K562 (cell line): Measurements from ENCODE around the gene TMEM132E. TPM values are rescaled to one million over a fixed set of nuclear protein-coding genes. Genes with fewer than 3 reads are reported as not detected.

Experiments
- ATAC-seq: fragments of 200-7000 bp; cut with Tn5 transposase; 3 replicates; pipeline ENCODE4 v1.9.1; 2020; ENCODE audit warnings: moderate library complexity
- BruUV-seq: library from RNA; stranded (reverse); fragments of 400-500 nt; replicated peaks from 2 replicates; lab custom pipeline; 2021; lab: Mats Ljungman, UMichigan
- CTCF ChIA-PET: fragments of 300-600 bp; formaldehyde crosslinking; extraction: SDS; loops from one replicate; lab custom pipeline; 2021; ENCODE audit warnings: low intra/inter-chr PET ratio; lab: Yijun Ruan, JAX
- POLR2A ChIA-PET: fragments of 300-600, 350-650 bp; sonication (Branson Sonifier 250); formaldehyde crosslinking; extraction: SDS; loops from one replicate; lab custom pipeline; 2021; ENCODE audit warnings: antibody characterized with exemption, inconsistent platforms; lab: Yijun Ruan, JAX
- DNase-seq, 4 experiments: peaks; one replicate each; pipeline versions ENCODE4 v3.0.0 to v3.0.0-alpha.2; 2011 to 2018; ENCODE audit warnings: low spot score in 3 of 4, mixed read lengths in 3 of 4; ENCODE audit errors: extremely low read depth in 1 of 4
- FAIRE-seq: peaks from 2 replicates; lab custom pipeline; 2011; peaks lifted over from hg19 to GRCh38; lab: Jason Lieb, UNC
- H2AFZ ChIP-seq: 2 replicates; pipeline ENCODE4 v1.6.0; 2011; ENCODE audit warnings: low read depth, low read length, control low read depth, inconsistent platforms
- H3K27ac ChIP-seq: fragments of 200-600 bp; 3 replicates; pipeline ENCODE4 v1.8.0; 2011; ENCODE audit warnings: low read depth, mild to moderate bottlenecking, control low read depth, inconsistent platforms, low read length, moderate library complexity, mixed read lengths; ENCODE audit errors: extremely low read depth
- H3K27me3 ChIP-seq, 2 experiments: fragments of 300-600 bp in 1 of 2; 2 replicates in 1 of 2; 3 replicates in 1 of 2; pipeline versions ENCODE4 v1.6.0 to v1.8.0; 2011; ENCODE audit warnings: inconsistent platforms in 2 of 2, low read length in 2 of 2, mild to moderate bottlenecking in 1 of 2, mixed read lengths in 1 of 2, moderate library complexity in 1 of 2; ENCODE audit not compliant: control insufficient read depth in 2 of 2, insufficient read depth in 2 of 2
- H3K36me3 ChIP-seq: fragments of 300-600 bp; 3 replicates; pipeline ENCODE4 v1.8.0; 2011; ENCODE audit warnings: mild to moderate bottlenecking, low read length, inconsistent platforms; ENCODE audit not compliant: control insufficient read depth, insufficient read depth
- H3K4me1 ChIP-seq, 2 experiments: fragments of 200-600 bp in 1 of 2; replicated peaks in 1 of 2; 2 replicates in 1 of 2; 3 replicates in 1 of 2; pipeline versions ENCODE4 v1.5.1 to v1.8.0; 2011; ENCODE audit warnings: inconsistent platforms in 2 of 2, low read length in 2 of 2, mild to moderate bottlenecking in 1 of 2, mixed read lengths in 1 of 2, moderate library complexity in 1 of 2; ENCODE audit not compliant: control insufficient read depth in 2 of 2, insufficient read depth in 2 of 2
- H3K4me2 ChIP-seq: 2 replicates; pipeline ENCODE4 v1.6.1; 2011; ENCODE audit warnings: low read length, control low read depth, inconsistent platforms, mixed read lengths; ENCODE audit not compliant: insufficient read depth
- H3K4me3 ChIP-seq: fragments of 200-600 bp; sonication (generic), shearing (Covaris generic); 2 replicates; pipeline ENCODE4 v1.5.1; 2016; ENCODE audit warnings: control low read depth, inconsistent platforms
- H3K79me2 ChIP-seq: fragments of 200-600 bp; 3 replicates; pipeline ENCODE4 v1.8.0; 2011; ENCODE audit warnings: low read length, inconsistent platforms; ENCODE audit not compliant: control insufficient read depth, insufficient read depth
- H3K9ac ChIP-seq, 2 experiments: 2 replicates each; pipeline versions ENCODE4 v1.6.0 to v1.6.1; 2011; ENCODE audit warnings: low read depth in 2 of 2, low read length in 2 of 2, control low read depth in 1 of 2, inconsistent platforms in 1 of 2, mild to moderate bottlenecking in 1 of 2, mixed read lengths in 1 of 2; ENCODE audit not compliant: insufficient read depth in 1 of 2
- H3K9me1 ChIP-seq: one replicate; pipeline ENCODE4 v1.6.0; 2011; ENCODE audit warnings: inconsistent platforms, mild to moderate bottlenecking, low read length, moderate library complexity; ENCODE audit not compliant: control insufficient read depth, insufficient read depth
- H3K9me3 ChIP-seq: replicated peaks from 2 replicates; pipeline ENCODE4 v1.5.1; 2011; ENCODE audit warnings: low read depth, low read length, inconsistent platforms; ENCODE audit not compliant: control insufficient read depth, insufficient read depth
- H4K20me1 ChIP-seq: replicated peaks from 2 replicates; pipeline ENCODE4 v1.6.1; 2011; ENCODE audit warnings: low read length, inconsistent platforms, mixed read lengths; ENCODE audit not compliant: control insufficient read depth, insufficient read depth
- BRD4 ChIP-seq: fragments of 200-600 bp; sonication (generic); IDR thresholded peaks from 2 replicates; pipeline ENCODE4 v1.6.1; 2017; ENCODE audit warnings: inconsistent platforms
- GATAD2B ChIP-seq: fragments of 450-650 bp; IDR thresholded peaks from 2 replicates; pipeline ENCODE4 v1.6.1; 2017; ENCODE audit warnings: mild to moderate bottlenecking, borderline replicate concordance
- HNRNPK ChIP-seq: fragments of 200-400 bp; formaldehyde crosslinking; IDR thresholded peaks from one replicate; pipeline ENCODE4 v1.6.1; 2018; ENCODE audit warnings: mild to moderate bottlenecking, low read depth, low read length; ENCODE audit not compliant: poor library complexity, severe bottlenecking
- KDM5B ChIP-seq: fragments of 200-600 bp; sonication (generic); IDR thresholded peaks from 2 replicates; pipeline ENCODE4 v1.6.1; 2012; ENCODE audit warnings: low read depth, mild to moderate bottlenecking, moderate library complexity, low read length, control low read depth, inconsistent platforms; ENCODE audit not compliant: insufficient replicate concordance
- ZNF121 ChIP-seq: sonication (generic); formaldehyde crosslinking; conservative IDR thresholded peaks from 2 replicates; pipeline ENCODE4 v1.8.0; 2022; ENCODE audit warnings: missing genetic modification reagents
- ZNF561 ChIP-seq: fragments of 450-650 bp; formaldehyde crosslinking; conservative IDR thresholded peaks from 2 replicates; pipeline ENCODE4 v1.4.0; 2020; ENCODE audit warnings: mild to moderate bottlenecking, moderate library complexity
- WGBS: fragments of 100-300 bp; shearing (Covaris generic); methylation state at CpG from one replicate; pipeline ENCODE4 v1.1.6; 2016; ENCODE audit warnings: low coverage, mixed read lengths; ENCODE audit not compliant: insufficient coverage; ENCODE audit errors: missing lambda C conversion rate; 5-methylcytosine and 5-hydroxymethylcytosine counted together
- in situ Hi-C: fragments of 300-500 bp; cut with MboI; formaldehyde crosslinking; loops from 4 replicates; pipeline ENCODE4 v1.15.0; 2018; ENCODE audit warnings: inconsistent platforms, mixed read lengths
- intact Hi-C: fragments of 100-400 bp; cut with micrococcal nuclease; formaldehyde crosslinking; loops from 2 replicates; pipeline ENCODE4 v1.14.2; 2022
- polyA plus RNA-seq, 8 experiments: library from polyadenylated mRNA; depleted of rRNA in 4 of 8; stranded (reverse) in 5 of 8; unstranded in 3 of 8; fragments of >200 nt; fragmentation: Nextera tagmentation in 2 of 8; fragmentation: Illumina TruSeq in 1 of 8; extraction: Ambion mirVana in 2 of 8; extraction: Trizol in 1 of 8; gene quantifications; 2 replicates each; pipeline versions ENCODE4 v1.2.1 to v1.2.3, GENCODE V29; 2011 to 2014; ENCODE audit warnings: inconsistent platforms in 1 of 8, missing spikeins in 1 of 8
- total RNA-seq, 7 experiments: library from RNA; depleted of rRNA in 6 of 7; stranded (reverse); fragments of >200 nt in 6 of 7; fragmentation: Illumina TruSeq in 2 of 7; extraction: Trizol in 2 of 7; gene quantifications; 2 replicates each; pipeline versions ENCODE4 v1.2.1 to v1.2.3, GENCODE V29; 2011 to 2021; ENCODE audit warnings: low replicate concordance in 1 of 7
- TF ChIP-seq, protein P1 (sequence below): fragments of 450-650 bp; IDR thresholded peaks from 2 replicates; pipeline ENCODE4 v1.6.1; 2016; ENCODE audit warnings: mild to moderate bottlenecking, moderate library complexity
- TF ChIP-seq, protein P2 (sequence below): fragments of 250-450 bp; sonication (Bioruptor Pico); IDR thresholded peaks from 2 replicates; pipeline ENCODE4 v1.5.0; 2021; ENCODE audit warnings: mild to moderate bottlenecking, moderate library complexity

TMEM132E gene
- total and polyA plus RNA-seq, 9 of the 15 experiments (the other 6 are each of a cell fraction or from before 2014, with no cell fraction given): not detected

DNA sequence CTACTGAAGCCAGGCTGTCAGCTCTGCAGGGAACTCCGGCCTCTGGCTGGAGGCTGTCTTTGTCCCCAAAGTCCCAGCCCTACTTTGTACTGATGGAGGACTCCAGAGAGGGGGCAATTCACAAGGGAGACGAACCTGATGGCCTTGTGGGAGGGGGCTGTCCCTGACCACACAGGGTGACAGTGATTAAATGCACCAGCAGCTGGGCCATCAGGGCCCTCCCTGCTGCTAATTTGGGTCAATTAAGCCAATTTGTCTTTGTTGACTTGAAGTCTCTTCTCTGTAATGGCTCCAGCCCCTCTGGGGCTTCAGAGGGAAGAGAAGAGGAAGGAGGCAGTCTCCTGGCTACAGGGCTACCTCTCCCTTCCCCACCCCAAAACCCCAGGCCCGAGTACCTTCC is 22.0 kb downstream of the TMEM132E start:
- ChIA-PET POLR2A (no interaction called here), CTCF (no interaction called here)
- no peaks in the 10 kb centered on the region for H3K79me2 ChIP-seq
- H2AFZ ChIP-seq: no peak overlapping the region
- peaks cover 8% of the 10 kb centered on the region; the same call in 1 of the 2 replicates for H4K20me1 ChIP-seq
- no peaks in the 10 kb centered on the region for H3K9me1 ChIP-seq
- in situ Hi-C loops: no loop called here
- peaks cover 0 to 2% of the 10 kb centered on the region in 2 experiments; a peak in 3 of 5 replicates for H3K27me3 ChIP-seq
- H3K9me3 ChIP-seq: no peaks in the 10 kb centered on the region
- H3K27ac ChIP-seq: no peak overlapping the region
- 5% methylated on average over 3 of the region's 3 CpGs for WGBS
- no peak for ATAC-seq
- no peak for FAIRE-seq
- no TSS peak for BruUV-seq
- no peak overlapping the region for H3K9ac ChIP-seq
- H3K4me3 ChIP-seq: no peak overlapping the region
- intact Hi-C loops: no loop called here
- H3K36me3 ChIP-seq: no peaks in the 10 kb centered on the region
- DNase-seq: no peak
- no peak overlapping the region for H3K4me2 ChIP-seq
- H3K4me1 ChIP-seq: no peaks in the 10 kb centered on the region
- TF ChIP-seq, protein P1, sequence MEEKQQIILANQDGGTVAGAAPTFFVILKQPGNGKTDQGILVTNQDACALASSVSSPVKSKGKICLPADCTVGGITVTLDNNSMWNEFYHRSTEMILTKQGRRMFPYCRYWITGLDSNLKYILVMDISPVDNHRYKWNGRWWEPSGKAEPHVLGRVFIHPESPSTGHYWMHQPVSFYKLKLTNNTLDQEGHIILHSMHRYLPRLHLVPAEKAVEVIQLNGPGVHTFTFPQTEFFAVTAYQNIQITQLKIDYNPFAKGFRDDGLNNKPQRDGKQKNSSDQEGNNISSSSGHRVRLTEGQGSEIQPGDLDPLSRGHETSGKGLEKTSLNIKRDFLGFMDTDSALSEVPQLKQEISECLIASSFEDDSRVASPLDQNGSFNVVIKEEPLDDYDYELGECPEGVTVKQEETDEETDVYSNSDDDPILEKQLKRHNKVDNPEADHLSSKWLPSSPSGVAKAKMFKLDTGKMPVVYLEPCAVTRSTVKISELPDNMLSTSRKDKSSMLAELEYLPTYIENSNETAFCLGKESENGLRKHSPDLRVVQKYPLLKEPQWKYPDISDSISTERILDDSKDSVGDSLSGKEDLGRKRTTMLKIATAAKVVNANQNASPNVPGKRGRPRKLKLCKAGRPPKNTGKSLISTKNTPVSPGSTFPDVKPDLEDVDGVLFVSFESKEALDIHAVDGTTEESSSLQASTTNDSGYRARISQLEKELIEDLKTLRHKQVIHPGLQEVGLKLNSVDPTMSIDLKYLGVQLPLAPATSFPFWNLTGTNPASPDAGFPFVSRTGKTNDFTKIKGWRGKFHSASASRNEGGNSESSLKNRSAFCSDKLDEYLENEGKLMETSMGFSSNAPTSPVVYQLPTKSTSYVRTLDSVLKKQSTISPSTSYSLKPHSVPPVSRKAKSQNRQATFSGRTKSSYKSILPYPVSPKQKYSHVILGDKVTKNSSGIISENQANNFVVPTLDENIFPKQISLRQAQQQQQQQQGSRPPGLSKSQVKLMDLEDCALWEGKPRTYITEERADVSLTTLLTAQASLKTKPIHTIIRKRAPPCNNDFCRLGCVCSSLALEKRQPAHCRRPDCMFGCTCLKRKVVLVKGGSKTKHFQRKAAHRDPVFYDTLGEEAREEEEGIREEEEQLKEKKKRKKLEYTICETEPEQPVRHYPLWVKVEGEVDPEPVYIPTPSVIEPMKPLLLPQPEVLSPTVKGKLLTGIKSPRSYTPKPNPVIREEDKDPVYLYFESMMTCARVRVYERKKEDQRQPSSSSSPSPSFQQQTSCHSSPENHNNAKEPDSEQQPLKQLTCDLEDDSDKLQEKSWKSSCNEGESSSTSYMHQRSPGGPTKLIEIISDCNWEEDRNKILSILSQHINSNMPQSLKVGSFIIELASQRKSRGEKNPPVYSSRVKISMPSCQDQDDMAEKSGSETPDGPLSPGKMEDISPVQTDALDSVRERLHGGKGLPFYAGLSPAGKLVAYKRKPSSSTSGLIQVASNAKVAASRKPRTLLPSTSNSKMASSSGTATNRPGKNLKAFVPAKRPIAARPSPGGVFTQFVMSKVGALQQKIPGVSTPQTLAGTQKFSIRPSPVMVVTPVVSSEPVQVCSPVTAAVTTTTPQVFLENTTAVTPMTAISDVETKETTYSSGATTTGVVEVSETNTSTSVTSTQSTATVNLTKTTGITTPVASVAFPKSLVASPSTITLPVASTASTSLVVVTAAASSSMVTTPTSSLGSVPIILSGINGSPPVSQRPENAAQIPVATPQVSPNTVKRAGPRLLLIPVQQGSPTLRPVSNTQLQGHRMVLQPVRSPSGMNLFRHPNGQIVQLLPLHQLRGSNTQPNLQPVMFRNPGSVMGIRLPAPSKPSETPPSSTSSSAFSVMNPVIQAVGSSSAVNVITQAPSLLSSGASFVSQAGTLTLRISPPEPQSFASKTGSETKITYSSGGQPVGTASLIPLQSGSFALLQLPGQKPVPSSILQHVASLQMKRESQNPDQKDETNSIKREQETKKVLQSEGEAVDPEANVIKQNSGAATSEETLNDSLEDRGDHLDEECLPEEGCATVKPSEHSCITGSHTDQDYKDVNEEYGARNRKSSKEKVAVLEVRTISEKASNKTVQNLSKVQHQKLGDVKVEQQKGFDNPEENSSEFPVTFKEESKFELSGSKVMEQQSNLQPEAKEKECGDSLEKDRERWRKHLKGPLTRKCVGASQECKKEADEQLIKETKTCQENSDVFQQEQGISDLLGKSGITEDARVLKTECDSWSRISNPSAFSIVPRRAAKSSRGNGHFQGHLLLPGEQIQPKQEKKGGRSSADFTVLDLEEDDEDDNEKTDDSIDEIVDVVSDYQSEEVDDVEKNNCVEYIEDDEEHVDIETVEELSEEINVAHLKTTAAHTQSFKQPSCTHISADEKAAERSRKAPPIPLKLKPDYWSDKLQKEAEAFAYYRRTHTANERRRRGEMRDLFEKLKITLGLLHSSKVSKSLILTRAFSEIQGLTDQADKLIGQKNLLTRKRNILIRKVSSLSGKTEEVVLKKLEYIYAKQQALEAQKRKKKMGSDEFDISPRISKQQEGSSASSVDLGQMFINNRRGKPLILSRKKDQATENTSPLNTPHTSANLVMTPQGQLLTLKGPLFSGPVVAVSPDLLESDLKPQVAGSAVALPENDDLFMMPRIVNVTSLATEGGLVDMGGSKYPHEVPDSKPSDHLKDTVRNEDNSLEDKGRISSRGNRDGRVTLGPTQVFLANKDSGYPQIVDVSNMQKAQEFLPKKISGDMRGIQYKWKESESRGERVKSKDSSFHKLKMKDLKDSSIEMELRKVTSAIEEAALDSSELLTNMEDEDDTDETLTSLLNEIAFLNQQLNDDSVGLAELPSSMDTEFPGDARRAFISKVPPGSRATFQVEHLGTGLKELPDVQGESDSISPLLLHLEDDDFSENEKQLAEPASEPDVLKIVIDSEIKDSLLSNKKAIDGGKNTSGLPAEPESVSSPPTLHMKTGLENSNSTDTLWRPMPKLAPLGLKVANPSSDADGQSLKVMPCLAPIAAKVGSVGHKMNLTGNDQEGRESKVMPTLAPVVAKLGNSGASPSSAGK: no peak
- no peak for TF ChIP-seq HNRNPK
- no peak for TF ChIP-seq ZNF561 (CRISPR knock-in tag)
- TF ChIP-seq ZNF121: no peak
- no peak for TF ChIP-seq GATAD2B
- TF ChIP-seq KDM5B: no peak
- no peak for TF ChIP-seq BRD4
- TF ChIP-seq, protein P2, sequence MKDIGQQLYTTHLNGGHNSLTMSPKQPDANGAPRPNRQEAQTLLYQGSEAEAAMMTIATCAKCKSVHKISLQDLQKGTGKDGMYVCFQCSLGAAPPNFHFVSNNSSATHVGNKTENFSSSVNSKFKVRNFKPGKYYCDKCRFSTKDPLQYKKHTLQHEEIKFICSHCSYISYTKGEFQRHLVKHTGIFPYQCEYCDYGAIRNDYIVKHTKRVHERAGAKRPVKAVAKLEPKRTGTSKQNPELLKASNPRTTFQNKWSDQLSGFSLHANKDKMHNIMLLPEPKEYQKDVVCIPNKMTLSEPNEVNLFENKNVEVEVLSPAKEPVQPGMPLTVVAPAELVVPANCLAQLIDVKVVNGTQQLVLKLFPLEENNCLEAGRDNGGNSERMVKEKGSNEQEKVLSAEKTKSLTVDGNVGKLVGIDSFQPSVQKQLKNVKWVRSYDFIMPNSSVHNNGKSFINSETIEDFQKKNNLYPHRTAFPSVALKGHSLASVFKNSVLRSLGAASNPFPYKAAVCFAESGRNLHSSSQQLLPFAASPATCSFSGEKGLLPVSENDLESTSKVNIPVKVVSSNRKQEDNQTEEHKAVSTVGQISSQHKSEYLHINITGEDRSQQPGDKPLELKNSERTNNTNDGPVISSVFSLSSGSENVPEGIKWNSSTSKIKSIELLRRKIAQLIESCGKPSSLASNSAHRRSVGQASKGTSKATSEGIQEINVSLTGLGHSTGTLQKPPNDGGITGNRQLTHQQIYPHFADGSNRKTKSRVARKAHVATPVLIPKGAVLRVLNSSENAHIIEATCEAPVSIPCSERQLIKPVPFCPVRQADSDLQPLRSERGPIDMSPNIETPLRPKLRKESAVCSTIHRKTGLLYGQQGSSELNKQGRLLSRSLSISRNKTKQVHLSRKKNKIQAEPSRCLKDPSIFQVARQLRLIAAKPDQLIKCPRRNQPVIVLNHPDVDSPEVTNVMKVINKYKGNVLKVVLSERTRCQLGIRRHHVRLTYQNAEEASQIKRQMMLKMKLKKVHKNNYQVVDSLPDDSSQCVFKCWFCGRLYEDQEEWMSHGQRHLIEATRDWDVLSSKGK (CRISPR knock-in tag): no peak
